DOHH2 (cell line): ENCODE measurements around the gene MCC.

Experiments
- EZH2phosphoT487 ChIP-seq: fragments of 200-600 bp; sonication (generic); IDR thresholded peaks from 2 replicates; pipeline ENCODE4 v1.6.1; 2017; ENCODE audit warnings: borderline replicate concordance, mild to moderate bottlenecking, antibody characterized with exemption, low read length, moderate library complexity, mixed read lengths
- TF ChIP-seq, protein P1 (sequence below): fragments of 200-600 bp; sonication (generic); IDR thresholded peaks from one replicate; pipeline ENCODE4 v1.5.1; 2014; ENCODE audit warnings: antibody characterized with exemption, mild to moderate bottlenecking, low read depth, low read length; ENCODE audit not compliant: poor library complexity, severe bottlenecking

GRCh38 chr5:113075019-113075418 lies 413.2 kb downstream of the MCC start:
- TF ChIP-seq, protein P1, sequence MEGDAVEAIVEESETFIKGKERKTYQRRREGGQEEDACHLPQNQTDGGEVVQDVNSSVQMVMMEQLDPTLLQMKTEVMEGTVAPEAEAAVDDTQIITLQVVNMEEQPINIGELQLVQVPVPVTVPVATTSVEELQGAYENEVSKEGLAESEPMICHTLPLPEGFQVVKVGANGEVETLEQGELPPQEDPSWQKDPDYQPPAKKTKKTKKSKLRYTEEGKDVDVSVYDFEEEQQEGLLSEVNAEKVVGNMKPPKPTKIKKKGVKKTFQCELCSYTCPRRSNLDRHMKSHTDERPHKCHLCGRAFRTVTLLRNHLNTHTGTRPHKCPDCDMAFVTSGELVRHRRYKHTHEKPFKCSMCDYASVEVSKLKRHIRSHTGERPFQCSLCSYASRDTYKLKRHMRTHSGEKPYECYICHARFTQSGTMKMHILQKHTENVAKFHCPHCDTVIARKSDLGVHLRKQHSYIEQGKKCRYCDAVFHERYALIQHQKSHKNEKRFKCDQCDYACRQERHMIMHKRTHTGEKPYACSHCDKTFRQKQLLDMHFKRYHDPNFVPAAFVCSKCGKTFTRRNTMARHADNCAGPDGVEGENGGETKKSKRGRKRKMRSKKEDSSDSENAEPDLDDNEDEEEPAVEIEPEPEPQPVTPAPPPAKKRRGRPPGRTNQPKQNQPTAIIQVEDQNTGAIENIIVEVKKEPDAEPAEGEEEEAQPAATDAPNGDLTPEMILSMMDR = no peak
- no peak for TF ChIP-seq EZH2phosphoT487
